Mucosa of gallbladder (tissue), 1 donor: ENCODE measurements around the gene GPX4. TPM values are rescaled to one million over a fixed set of nuclear protein-coding genes. Genes with fewer than 3 reads are reported as not detected.

ENCODE experiments used
- DNase-seq: peaks from one replicate; pipeline ENCODE4 v3.0.0-alpha.2; 2020; ENCODE audit warnings: low spot score
- total RNA-seq: library from RNA; stranded (reverse); gene quantifications from one replicate; pipeline ENCODE4 v1.2.1, GENCODE V29; 2021
- donor health status: DM: no; HTN: no; CAD: no.

The GPX4 gene
- total RNA-seq, 1 donor from 2014 or later: 294 TPM

DNA sequence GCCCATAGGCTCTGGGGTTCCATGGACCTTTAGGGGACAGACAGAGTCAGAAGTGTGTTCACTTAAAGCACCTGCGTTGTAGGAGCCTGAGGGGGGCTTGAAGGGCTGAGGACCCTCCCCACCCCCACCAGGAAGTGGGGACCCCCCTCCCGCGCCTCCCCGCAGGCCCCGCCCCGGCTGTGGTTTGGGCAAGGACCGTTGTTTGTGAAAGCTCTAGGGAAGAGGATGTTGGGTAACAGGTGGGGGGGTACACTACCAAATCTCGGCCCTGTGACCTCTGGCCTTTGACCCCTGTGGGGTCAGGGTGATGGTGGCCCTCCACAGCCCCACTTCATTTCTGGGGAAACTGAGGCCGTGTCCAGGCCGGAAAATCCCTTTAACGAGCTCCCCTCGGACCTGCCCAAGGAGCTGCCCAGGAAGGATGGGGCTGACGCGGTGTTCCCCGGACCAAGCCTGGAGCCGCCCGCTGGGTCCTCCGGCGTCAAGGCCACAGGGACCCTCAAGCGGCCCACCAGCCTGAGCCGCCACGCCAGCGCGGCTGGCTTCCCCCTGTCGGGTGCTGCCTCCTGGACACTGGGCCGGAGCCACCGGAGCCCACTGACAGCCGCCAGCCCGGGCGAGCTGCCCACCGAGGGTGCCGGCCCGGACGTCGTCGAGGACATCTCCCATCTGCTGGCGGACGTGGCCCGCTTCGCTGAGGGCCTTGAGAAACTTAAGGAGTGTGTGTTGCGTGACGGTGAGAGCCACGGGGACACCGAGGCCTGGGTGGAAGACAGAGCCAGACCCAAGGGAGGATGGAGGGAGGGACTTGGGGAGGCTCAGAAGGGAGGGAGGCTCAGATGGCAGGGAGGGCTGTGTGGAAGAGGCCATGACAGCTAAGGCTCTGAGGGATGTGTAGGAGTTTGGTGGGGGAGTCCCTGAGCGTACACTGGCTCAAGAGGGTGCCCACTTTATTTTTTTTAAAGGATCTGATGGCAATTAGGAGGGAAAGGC, 35.5 kb upstream of the GPX4 start:
- no peak for DNase-seq

- peak; percentile 72 for DNase-seq
These were observed 34.6 kb upstream of the GPX4 start for GRCh38 chr19:1069009-1069779.

DNA sequence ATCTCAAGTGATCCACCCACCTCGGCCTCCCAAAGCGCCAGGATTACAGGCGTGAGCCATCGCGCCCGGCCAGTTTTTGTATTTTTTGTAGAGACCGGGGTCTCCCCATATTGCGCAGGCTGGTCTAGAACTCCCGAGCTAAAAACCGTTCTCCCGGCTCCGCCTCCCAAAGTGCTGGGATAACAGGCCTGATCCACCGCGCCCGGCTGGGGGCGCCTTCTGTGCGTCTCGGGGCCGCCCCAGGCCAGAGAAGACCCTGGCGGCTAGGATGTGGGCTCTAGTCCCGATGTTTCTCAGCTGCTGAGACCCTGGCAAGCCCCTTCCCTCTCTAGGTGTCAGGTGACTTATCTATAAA, 33.2 kb upstream of the GPX4 start:
- DNase-seq: no peak

DNA sequence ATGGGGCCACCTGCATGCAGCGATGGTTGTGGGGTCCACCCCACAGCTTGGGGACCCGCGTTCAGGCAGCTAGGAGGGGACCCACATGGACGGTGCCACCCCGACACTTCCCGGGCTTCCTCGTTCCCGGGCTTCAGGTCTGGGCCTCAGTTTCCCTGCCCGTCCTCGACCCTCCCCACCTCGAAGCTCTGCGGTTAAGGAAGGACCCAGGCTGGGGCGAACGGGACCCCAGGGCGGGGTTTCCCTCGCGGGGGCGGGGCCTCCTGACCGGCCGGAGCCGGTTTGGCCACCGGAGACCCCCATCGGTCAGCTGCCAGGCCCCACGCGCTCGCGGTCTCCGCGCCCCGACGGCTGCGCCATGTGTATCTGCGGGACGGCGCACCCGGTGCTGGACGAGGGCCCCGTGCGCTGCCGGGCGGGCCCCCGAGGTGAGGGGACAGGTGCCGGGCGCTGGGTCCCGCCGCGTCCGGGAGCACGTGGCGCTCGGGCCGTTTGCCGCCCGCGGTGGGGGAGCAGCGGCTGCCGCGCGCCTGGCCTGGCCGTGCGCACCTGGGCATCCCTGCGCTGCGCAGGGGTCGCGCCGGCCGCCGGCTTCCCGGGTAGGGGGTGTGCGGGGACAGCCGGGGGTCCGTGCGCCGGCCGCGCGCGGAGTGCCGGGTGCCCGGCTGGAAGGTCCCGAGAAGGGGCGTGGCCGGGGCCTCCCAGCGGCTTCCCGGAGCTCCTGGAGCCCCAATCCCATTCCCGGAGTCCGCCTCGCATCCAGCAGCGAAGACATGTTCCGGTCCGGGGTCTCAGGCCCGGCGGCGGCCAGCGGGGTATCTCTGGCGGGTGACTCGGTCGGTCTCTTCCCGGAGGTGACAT, 32.6 kb upstream of the GPX4 start:
- no peak for DNase-seq

DNA sequence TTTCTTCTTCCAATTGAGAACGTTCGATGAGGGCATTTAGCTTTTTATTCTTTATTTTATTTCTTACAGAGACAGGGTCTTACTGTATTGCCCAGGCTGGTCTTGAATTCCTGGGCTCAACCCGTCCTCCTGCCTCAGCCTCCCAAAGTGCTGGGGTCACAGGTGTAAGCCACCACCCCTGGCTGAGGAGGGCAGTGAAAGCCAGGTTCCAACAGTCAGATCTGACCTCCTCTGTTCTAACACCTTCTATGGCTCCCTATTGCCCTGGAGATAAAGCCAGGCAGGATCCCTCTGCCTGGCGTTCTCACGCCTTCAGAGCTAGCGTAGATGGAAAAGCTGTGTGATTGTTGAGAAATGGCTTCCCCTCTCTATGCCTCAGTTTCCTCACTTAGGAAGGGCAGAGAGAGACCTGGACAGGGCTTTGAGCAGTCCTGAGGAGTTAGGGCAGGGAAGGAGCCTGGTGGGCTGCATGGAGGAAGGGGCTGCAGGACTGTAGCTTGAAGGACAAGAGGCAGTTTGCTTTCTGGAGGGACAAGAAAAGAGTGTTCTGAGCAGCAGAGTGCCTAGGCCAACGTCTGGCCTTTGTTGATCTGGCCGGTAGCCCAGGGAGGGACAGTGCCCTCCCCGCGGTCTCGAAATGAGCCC, 31.3 kb upstream of the GPX4 start:
- DNase-seq: no peak

DNA sequence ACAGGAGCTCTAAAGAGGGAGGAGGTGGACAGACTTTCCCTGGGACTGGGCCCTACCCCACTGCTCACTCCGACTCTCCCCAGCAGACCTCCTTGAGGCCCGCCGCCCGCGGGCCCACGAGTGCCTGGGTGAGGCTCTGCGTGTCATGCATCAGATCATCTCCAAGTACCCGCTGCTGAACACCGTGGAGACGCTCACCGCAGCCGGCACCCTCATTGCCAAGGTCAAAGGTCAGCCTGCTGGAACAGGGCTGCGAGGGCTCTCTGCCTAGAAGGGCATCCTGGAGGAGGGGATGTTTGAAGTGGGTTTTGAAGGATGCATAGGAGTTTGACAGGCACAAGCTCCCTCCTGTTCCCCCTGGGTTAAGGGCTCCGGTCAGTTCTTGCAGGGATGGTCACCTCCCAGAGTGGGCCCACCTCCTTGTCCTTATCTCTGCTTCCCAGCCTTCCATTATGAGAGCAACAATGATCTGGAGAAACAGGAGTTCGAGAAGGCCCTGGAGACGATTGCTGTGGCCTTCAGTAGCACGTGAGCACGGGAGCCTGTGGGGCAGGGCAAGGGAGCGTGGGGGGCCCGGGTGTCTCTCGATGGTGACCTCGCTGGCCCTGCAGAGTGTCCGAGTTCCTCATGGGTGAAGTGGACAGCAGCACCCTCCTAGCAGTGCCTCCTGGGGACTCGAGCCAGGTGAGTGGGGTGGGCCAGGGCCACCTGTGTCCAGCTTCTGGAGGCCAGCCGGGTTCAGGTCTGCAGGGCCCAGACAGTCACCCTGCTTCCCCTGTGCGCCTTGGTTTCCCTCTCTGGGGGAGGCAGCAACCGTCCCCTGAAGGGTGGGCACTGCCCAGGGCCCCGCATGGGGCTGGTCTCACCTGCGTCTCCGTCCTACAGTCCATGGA, 30.5 kb upstream of the GPX4 start:
- no peak for DNase-seq

GRCh38 chr19:1073956-1074517, 29.8 kb upstream of the GPX4 start:
- DNase-seq: no peak

- DNase-seq: peak; percentile 86
These were observed 29.1 kb upstream of the GPX4 start for GRCh38 chr19:1074544-1075283.

DNA sequence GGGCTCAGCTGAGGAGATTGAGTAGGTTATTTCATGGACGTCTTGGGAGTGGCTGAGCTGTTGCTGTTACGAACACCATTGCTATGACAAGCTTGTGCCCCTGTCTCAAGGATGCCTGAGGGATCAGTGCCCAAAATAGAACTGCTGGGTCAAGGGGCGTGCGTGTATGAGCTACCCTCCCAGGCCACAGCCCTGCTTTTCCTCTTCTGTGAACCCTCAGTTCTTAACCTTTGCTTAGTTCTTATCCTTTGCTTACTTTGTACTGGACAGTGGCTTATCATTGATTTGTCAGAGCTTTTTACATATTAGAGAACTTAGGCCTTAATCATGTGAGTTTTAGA, 27.8 kb upstream of the GPX4 start:
- DNase-seq: no peak

GRCh38 chr19:1076951-1077350, 26.8 kb upstream of the GPX4 start:
- DNase-seq: peak; percentile 75

- no peak for DNase-seq
These were observed 24.2 kb upstream of the GPX4 start for GRCh38 chr19:1079566-1080111.

GRCh38 chr19:1080360-1081161, 23.2 kb upstream of the GPX4 start:
- no peak for DNase-seq

- DNase-seq: no peak
These were observed 22.3 kb upstream of the GPX4 start for GRCh38 chr19:1081301-1082164.

DNA sequence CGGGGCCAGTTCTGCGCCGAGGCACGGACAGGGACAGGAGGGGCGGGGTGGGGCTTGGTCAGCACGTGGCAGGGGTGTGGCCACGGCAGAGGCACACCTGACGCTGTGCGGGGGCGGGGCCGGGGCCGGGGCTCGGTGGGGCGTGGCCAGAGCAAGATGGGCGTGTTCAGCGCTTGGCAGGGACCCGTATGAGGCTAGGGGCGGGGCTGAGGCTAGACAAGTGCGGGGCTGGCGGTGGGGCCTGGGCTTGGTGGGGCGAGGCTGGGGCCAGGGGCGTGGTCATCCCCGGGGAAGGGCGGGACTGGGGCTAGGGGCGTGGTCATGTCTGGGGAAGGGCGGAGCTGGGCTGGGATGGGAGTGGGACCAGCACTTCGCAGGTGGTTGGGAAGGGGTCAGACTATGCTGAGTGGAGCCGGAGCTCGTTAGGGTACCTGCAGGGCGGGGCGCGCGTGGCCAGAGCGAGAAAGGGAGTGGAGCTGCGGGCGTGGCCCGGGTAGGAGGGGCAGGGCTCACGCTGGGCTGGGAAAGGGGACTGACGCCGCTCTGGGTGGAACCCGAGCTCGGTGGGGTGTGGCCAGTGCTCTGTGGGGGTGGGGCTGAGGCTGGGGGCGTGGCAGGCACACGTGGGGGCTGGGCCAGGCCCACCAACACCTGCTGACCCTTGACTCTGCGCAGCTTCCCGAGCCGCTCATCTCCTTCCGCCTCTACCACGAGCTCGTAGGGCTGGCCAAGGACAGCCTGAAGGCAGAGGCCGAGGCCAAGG, 21.4 kb upstream of the GPX4 start:
- DNase-seq: peak; percentile 89

GRCh38 chr19:1082928-1083816, 20.6 kb upstream of the GPX4 start:
- DNase-seq: no peak
